HPDE6-E6E7 (cell line): ENCODE measurements around the gene FXYD6.

Source experiments
- DNase-seq: peaks from one replicate; pipeline ENCODE4 v3.0.0; 2011; ENCODE audit warnings: missing footprints; ENCODE audit errors: extremely low spot score

Gene FXYD6

DNA sequence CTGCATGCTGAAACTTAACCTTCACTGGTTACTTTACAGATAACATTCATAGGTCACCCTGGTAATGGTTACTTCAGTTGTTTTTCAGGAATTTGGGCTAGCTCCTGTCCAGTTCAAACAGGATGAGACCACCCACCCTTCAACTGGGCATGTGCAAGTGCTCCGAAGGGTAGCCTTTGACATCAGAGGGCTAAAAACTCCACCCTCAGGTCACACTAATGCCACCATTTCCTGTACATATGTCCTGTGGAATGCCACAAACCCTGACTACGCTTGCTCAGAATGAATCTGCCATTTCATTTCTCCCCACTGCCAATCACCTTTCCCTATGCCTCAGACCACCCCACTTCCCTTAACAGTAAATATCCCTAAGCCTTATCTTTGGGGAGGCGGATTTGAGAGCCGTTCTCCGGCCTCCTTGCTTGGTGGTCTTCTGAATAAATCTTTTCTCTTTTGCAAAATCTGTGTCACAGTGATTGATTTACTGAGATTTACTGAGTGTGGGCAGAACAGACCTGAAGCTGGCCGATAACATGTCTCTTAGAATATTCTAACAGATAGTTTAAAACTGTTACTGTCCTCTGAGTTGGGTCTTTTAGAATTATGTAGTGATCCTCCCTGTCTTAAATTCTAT is 26.6 kb downstream of the FXYD6 start:
- no peak for DNase-seq

DNA sequence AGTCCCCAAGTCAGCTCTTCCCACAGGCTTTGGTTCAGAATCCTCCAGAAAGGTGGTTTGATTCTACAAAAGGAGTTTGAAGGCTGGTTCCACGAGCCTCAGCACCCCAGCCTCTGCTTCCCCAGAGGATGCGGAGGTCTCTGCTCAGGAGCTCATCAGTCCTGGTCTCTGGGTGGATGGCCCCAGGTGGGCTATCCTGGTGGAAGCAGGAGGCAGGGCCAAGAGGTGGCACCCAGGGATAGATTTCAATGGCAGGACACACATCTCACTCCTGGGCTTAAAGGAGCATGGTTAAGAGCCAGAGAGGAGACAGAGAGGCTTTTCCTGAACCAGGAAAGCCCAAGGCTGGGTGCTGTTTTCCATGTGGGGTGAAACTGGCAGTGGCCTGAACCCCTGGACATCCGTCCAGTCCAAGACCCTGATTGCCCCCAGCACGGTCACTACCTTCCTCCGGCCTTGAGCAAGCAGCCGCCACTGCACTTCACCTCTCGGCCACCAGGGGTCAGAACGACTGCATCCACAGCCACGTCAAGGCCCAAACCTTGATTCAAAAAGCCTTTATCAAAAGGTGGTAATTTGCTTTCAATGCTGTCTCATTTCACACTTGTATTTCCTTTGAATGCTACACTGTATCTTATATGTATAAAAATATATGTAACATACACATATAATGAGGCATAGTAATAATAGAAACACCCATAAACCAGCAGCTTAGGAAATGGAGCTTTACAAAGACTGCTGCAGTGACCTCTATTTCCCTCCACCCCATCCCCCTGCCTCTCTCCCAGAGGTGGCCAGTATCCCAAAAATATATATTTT is 32.6 kb downstream of the FXYD6 start:
- DNase-seq: peak; percentile 36

DNA sequence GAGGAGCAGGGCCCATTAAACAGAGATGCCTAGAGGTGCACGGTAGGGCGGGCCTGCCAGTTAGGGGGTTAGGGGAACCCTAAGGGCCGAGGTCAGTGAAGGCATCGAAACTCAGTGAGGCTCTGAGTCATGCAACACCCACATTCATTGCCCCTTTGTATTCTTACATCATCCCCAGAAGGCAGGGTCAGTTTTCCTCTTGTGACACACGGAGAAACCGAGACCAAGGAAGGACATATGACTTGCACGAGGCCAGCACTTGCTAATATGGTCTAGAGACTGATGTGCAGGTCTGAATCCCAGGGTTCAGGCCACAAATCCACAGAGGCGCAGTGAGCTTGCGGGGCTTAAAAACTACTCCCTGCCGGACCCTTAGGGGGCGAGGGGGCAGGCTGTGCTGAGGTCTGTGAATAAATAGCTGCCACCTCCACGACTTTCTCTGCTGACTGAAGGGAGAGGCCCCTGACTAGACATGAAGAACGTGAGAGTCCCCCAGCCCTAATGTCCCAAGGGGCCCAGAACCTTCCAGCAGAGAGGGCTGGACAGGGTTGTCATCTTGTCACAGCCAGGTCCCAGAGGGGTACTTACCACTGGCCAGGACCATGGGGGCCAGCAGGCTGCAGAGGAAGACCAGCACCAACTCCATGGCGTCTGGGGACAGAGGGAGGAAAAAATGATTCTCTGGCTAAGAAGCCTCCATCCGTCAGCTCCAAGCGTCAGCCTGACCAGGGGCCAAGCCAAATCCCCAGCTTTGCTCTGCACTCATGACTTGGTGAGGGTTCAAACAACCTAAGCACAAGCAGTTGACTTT is 34.1 kb downstream of the FXYD6 start:
- no peak for DNase-seq

DNA sequence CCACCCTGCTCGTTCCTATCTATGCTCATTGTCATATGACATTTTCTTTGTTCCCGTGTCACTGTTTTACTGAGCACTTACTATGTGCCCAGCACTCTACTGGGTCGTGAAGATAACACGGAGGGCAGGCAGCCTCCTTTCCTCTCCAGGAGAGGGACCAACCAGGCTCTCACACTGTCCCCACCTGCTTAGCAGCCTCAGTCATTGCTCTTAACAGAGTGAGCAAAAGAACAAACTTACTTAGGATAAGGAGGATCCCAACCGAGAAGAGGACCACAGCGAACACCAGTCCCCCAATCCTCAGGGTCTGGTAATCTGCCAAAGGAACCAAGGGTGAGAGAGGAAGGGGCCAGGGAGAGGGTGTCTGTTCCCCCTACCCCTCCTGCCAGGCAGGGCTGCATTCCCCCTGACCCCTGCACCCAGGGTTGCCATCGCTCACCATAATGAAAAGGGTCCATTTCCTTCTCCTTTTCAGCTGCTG is 34.9 kb downstream of the FXYD6 start:
- DNase-seq: no peak

DNA sequence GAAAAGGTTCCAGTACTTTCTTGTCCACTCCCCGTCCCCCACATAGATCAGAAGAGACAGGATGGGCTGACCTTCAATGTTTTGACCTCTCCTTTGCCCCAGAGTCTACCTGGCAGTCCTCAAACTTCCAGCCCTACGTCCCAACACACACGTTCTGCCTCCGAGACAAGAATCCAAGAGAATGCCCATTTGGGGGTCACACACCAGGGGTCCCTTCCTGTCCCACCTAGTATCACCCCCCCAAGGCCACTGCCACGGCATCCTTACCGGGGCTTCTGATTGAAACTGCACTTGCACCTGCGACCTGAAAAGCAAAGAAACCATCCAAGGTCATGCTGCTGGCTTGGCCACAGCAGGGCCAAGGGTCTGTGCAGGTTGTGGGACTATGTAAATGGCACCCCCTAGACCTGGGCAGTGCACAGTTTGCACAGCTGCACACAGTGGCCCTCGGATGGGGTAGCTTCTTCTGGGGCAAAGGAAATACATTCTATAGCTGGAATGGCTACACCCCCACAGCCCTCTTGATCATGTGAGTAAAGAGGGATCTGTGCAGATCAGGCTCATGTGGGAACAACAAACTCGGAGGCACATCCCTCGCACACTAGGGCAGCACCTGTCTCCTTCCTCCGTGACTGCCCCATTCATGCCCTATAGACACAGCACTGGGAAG is 35.4 kb downstream of the FXYD6 start:
- DNase-seq: no peak

DNA sequence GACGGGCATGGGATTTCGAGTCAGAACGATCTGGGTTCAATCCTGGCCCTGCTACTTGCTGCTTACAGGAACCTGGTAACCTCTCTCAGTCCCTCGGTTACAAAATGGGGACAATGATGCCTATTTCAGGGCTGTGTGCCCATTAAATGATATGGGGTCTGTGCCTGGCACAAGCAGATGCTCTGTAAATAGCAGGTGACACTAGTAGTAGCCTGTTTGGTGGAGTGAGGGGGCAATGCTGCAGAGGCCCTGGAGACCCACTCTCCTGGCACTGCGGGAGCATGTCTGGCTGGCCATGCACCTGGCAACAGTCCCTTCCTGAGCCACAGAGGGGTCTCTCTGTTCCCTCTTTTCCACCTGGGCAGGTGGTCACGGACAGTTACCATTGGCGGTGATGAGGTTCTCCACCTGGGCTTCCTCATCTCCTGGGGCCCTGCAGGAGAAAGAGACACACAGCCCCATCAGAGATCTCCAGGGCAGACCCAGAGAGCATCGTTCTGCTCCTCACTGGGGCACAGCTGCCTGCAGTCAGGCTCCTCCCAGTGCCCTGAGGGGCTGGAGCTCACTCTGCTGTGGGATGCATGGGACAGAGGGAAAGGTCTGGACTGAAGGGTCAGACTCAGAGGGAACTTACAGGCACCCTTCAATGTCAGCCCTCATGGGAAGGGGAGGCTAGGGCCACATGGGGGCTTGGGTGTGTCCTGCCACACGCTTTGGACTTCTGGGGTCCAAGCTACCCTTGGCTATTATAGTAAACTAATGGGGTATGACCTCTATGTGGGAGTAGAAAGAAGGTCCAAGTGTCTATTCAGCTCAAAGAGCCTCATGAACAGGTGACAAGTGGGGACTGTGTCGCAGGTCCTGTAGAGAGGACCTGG is 36.3 kb downstream of the FXYD6 start:
- no peak for DNase-seq

DNA sequence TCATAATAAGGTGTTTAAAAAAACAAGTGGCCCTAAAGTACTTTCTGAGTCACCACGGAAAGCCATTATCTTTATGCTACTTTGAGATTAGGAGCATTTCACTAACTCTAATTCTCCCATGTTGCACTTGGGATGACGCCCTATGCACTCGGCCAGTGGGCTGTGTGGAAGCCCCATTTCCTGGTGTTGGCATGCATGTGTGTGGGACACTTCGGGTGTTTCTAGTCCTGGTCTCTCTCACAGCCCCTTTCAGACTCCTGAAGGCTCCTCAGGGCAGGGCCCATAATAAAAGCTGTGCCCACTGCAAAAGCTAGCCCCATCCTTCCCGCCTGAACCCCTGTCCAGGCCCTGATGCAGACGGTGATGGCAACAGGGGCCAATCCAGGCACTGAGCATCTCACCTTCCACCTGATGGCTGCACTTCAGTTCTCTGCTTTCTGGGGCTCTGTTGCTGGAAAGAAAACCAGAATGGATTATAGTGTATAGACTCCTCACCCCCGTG is 37.0 kb downstream of the FXYD6 start:
- no peak for DNase-seq

DNA sequence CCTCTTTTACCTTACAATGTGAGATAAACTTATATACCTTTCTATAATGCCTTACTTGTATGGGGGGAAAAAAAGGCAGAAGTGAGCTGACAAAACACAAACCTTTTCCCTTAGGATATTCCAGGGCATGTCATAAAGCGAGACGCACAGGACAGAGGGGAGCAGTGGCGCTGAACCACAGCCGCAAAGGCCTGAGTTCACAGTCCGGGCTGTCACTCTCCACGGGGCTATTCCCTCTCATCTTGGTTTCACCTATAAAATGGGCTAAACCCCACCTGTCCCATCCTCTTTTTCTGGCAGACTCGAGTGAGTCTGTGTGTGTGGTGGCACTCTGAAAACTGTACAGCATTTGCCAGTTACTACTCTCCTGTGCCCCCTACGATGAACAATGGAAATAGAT is 37.6 kb downstream of the FXYD6 start:
- no peak for DNase-seq

DNA sequence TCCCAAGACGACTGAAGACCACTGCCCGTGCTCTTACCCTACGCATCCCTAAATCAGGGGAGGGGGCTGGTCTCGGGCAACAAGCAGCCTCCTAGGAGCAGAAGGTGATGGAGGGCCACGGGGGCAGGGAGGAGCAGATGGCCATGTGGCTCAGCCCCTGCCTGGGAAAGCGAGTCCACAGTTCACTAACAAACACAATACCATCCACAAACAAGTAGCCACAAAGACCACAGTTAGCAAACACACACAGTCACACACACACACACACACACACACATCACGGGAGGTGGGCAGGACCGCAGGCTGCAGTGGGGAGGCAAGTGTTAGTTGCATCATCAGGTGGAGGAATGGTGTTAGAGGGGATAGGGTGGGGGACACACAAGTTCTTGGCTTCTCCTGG is 38.7 kb downstream of the FXYD6 start:
- DNase-seq: no peak

DNA sequence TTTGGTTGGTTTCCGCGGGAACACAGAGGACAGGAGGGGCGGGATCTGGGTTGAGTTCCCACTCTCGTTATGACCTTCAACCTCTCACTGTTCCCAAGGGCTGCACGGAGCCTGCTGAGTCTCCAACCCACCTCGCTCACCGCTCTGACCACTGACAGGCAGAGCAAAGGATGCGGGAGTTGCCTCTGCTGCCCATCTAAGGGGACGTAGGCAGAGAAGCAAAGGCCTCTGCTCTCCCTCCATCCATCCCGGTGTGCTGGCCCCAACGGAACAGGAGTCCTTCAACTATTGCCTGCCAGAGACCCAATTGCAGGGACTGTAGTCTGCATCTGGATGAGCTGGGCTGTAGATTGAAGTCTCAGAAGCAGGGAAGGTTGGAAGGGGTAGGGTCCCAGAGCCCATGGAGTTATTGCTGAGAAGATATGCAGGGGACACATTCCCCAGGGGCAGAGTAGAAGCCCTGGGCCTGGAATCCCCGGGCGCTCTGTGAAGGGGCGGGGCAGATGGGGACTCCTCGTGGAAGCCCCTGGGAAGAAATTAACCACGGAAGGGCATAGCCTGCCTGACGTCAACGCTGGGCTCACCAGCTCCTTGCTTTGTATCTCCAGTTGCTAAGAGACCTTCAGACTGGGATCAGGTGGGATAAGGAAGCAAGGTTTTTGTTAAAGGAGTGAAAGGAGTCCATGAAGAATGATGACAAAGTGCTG is 39.2 kb downstream of the FXYD6 start:
- DNase-seq: no peak

DNA sequence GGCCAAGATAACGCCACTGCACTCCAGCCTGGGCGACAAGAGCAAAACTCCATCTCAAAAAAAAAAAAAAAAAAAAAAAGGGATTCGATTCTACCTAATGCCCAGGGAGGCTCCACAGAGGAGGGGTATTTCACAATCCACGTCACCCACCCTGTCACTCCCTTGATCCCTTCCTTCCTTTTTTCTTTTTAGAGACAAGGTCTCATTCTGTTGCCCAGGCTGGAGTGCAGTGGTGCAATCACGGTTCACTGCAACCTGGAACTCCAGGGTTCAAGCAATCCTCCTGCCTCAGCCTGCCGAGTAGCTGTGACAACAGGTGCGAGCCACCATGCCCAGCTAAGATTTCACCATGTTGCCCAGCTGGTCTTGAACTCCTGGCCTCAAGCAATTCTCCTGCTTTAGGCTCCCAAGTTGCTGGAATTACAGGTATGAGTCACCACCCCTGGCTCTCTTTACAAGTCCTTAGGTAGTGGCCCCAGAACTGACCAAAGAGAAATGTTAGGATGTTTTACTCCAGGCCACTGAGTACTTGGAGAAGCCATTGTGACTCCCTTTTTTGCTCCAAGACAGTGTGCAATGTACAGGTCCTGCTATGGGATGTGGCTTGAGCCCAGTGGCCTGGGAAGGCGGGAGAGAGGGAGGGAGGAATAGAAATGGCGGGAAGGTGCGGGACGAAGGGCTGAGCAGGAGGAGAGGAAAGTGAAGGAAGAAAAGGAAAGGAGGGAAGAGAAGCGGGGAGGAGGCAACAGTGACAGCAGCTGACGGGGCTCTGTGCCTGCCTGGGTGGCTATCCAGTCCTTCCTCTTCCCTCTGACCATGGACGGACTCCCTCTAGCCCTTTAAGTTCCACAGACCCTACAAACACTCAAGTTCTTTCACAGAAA is 40.1 kb downstream of the FXYD6 start:
- no peak for DNase-seq

DNA sequence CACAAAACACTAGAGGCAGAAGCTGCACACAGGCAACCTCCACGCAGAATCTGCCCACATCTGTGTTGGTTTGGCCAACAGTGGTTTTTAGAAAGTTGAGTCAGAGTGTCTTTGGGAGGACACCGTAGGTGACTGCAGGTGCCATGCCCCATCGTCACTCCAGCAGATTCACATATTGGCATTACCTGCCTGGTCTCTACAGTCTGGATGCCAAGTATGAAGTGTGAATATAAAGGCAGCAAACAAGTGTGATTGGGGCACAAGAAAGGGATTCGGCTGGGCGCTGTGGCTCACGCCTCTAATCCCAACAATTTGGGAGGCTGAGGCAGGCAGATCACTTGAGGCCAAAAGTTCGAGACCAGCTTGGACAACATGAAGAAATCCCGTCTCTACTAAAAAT is 40.9 kb downstream of the FXYD6 start:
- DNase-seq: no peak

DNA sequence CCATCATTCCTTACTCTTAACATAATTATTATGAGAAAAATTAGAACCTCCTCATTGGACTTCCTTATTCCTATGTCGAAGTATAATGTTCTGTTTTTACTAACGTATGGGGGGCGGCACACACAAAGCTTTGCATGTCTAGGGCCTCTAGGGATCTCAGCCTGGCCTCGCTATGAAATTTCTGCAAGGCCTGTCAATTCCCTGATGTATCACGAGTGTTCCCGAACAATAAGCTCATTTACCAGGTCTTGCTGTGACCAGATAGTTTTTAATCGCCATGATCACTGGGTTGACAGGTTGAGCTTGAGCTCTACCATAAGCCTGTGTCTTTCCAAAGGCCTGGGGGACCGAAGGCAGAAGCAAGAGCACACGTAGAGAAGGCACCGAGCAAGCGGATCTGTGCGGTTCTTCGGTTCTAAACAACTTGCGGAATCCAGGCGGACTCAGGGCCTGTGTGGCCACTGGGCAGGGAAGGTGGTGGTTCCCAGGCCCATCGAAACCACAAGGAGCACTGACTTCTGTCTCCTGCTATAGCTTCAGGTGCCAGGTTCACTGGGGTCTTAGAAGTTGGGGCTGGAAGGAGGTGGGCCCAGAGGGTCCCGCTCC is 41.5 kb downstream of the FXYD6 start:
- DNase-seq: no peak

DNA sequence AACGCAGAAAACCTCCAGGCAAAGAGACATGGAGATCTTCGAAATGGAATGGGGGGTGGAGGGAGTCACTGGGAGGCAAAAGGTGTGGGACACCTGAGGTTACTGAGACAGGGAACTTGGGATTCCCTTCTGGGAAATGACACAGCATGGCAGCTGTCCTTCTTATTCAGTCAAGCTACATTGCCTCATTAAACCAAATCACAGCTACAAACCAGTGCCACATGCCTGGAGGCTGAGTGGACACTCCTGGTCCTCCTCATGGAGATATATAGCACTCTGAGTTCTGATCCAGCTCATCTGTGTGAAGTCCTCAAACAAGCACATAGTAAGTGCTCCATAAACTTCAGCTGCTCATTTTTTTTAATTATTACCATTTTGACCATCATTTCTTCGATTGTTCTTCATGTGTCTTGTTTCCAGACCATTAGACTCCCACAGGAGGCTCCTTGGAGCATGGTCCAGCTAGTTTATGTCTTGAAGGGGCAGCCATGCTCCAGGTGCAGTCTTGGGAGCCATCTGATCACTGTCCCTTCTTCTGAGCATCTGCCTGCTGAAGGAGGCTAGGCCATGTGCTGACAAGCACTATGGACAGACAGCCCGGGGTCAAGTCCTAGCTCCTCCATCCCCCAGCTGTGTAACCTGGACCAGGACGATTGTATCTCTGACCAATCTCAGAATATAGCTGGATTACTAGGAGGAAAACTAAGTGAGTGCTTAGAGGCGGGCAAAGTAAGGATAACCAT is 42.2 kb downstream of the FXYD6 start:
- no peak for DNase-seq

DNA sequence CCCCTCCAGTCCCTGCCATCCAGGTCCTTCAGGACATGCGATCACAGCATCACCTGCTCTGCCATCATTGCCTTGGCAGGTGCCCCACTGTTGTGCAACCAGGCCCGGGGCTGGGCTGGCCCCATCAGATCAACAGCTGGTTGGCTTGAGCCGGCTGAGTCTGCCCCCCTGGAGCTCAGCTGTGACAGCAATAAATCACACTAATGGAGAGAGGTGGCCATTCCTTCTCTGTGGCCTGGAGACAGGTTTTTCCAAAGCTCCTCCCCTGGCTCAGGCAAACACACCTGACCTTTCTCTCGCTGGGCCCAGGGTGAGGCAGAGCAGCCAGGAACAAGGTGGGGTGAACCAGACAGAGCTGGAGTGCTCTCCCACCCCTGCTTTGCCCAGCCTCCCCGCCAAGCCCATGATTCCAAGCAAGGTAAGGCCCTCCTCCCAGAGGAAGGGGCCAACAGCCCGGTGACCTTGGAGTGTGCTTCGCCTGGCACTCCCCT is 43.0 kb downstream of the FXYD6 start:
- DNase-seq: no peak

DNA sequence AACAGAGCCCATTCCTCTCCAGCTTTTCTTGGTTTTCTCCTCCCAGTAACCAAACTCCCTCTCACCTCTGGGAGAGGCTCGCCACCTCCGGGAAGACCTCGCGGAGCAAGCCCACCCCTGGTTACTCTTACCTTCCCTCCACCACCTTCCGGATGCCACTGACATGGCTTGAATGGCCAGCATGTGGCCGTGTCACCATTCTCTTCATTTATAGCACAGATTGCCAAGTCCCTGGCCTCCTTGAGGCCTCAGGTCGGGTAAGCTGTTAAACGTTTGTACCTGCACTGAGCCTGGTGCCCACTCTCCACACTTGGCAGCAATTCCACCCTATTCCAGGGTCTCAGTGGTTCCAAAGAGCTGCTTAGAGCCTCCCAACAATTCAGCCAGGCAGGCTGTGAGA is 43.9 kb downstream of the FXYD6 start:
- DNase-seq: no peak

DNA sequence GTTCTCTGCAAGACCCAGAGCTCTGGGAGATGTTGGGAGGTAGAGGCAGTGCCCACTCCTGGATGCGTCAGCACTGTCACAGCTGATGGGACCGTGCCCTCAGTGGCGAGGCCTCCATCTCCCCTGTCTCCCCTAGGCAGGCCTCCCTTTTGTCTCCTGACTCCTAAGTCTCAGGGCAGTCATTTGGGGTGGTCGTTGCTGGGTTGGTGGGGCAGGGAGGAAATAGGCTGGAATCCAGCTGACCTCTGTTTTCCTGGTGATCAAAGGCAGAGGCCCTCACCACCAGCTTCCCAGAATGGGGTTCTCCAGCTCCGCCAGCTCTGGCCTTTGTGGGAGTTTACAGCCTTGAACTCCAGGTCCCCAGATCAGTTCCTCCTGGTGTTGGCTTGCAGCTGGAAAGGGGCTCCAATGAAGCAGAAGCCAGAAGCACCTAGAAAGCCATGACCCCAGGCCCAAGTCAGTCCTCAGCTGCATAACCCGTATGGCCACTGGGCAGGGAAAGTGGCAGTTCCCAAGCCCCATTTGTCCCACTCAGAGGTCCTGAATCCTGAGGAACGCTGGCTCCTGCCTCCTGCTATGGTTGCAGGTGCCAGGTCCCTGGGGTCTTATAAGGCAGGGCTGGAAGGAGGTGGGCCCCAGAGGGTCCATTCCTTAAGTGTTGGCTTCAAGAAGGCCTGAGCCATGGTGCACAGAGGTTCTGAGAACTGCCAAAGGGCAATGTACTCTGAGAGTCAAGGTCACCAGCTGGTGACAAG is 44.6 kb downstream of the FXYD6 start:
- DNase-seq: no peak
